Activated CD8-positive, alpha-beta memory T cell treated with anti-CD3 and anti-CD28 coated beads, Interleukin-2, amount 50 U/mL, for 4 hours (primary cell): ENCODE data around the gene AFF2.

Source experiments
- DNase-seq: peaks from one replicate; pipeline ENCODE4 v3.0.0-alpha.2; 2020

The AFF2 gene

GRCh38 chrX:148500423-148501385 lies at the start of gene AFF2:
AFF2 (plus strand) TSS chrX:148500617; CDS start chrX:148501098, 481 bp downstream.
- DNase-seq, result peak; percentile 56

- DNase-seq, result no peak
Measured at GRCh38 chrX:148457279-148457678, 43.1 kb upstream of the AFF2 start.

- DNase-seq, result no peak
Measured at GRCh38 chrX:148459343-148459742, 41.1 kb upstream of the AFF2 start.

- DNase-seq, result no peak
Measured at GRCh38 chrX:148466292-148466691, 34.1 kb upstream of the AFF2 start.

- DNase-seq, result no peak
Measured at GRCh38 chrX:148470324-148470723, 30.1 kb upstream of the AFF2 start.

GRCh38 chrX:148474030-148474429 lies 26.4 kb upstream of the AFF2 start:
- DNase-seq, result no peak

GRCh38 chrX:148492057-148492456 lies 8.4 kb upstream of the AFF2 start:
- DNase-seq, result no peak

GRCh38 chrX:148495176-148495575 lies 5.2 kb upstream of the AFF2 start:
- DNase-seq, result no peak

- DNase-seq, result no peak
Measured at GRCh38 chrX:148498067-148498466, 2.4 kb upstream of the AFF2 start.

GRCh38 chrX:148499638-148500422 lies 587 bp upstream of the AFF2 start:
- no peak for DNase-seq

- DNase-seq, result no peak
Measured at GRCh38 chrX:148501386-148502066, 1.1 kb downstream of the AFF2 start.

- no peak for DNase-seq
Measured at GRCh38 chrX:148504506-148504905, 4.1 kb downstream of the AFF2 start.

- DNase-seq, result no peak
Measured at GRCh38 chrX:148507418-148507817, 7.0 kb downstream of the AFF2 start.

- DNase-seq, result no peak
Measured at GRCh38 chrX:148512453-148512852, 12.0 kb downstream of the AFF2 start.

- DNase-seq, result no peak
Measured at GRCh38 chrX:148513661-148514060, 13.2 kb downstream of the AFF2 start.

- DNase-seq, result no peak
Measured at GRCh38 chrX:148517176-148517575, 16.8 kb downstream of the AFF2 start.

- DNase-seq, result no peak
Measured at GRCh38 chrX:148522006-148522405, 21.6 kb downstream of the AFF2 start.

- DNase-seq, result no peak
Measured at GRCh38 chrX:148523303-148524080, 23.1 kb downstream of the AFF2 start.

- no peak for DNase-seq
Measured at GRCh38 chrX:148530464-148531077, 30.2 kb downstream of the AFF2 start.

GRCh38 chrX:148534291-148534690 lies 33.9 kb downstream of the AFF2 start:
- DNase-seq, result no peak

GRCh38 chrX:148535639-148536038 lies 35.2 kb downstream of the AFF2 start:
- DNase-seq, result no peak

GRCh38 chrX:148536961-148537360 lies 36.5 kb downstream of the AFF2 start:
- DNase-seq, result no peak
